Right atrium auricular region (tissue), 2 donors: ENCODE results near the gene TIMP3. TPM values are rescaled to one million over a fixed set of nuclear protein-coding genes. Genes with fewer than 3 reads are reported as not detected.

ENCODE experiments used
- DNase-seq: peaks from one replicate; pipeline ENCODE4 v3.0.0-alpha.2; 2019; ENCODE audit warnings: low spot score
- H3K27ac ChIP-seq, 2 donors: fragments of 200-600 bp; sonication (generic); 1 replicate in 1 of 2; 2 replicates in 1 of 2; pipeline ENCODE4 v1.5.1; 2016 to 2019
- H3K27me3 ChIP-seq, 2 donors: fragments of 200-600 bp; sonication (generic); one replicate each; pipeline versions ENCODE4 v1.5.1 to v1.6.0; 2017 to 2019
- H3K36me3 ChIP-seq: fragments of 200-600 bp; sonication (generic); one replicate; pipeline ENCODE4 v1.5.1; 2016
- H3K4me1 ChIP-seq, 2 donors: fragments of 200-600 bp; sonication (generic); one replicate each; pipeline versions ENCODE4 v1.5.1 to v1.6.0; 2017 to 2019
- H3K4me3 ChIP-seq, 2 donors: fragments of 200-600 bp; sonication (generic); 1 replicate in 1 of 2; 2 replicates in 1 of 2; pipeline ENCODE4 v1.5.1; 2017 to 2019; ENCODE audit warnings: mild to moderate bottlenecking in 1 of 2, moderate library complexity in 1 of 2
- H3K9me3 ChIP-seq, 2 donors: fragments of 200-600 bp; sonication (generic); one replicate each; pipeline ENCODE4 v1.5.1; 2019
- CTCF ChIP-seq, 2 donors: fragments of 200-600 bp; sonication (generic); IDR thresholded peaks; one replicate each; pipeline ENCODE4 v1.5.1; 2019; ENCODE audit warnings: antibody characterized with exemption in 2 of 2
- total RNA-seq, 2 donors: library from RNA; depleted of rRNA; stranded (reverse); fragments of >200 nt; gene quantifications; one replicate each; pipeline ENCODE4 v1.1.0, GENCODE V29; 2016

Gene TIMP3
- total RNA-seq, 2 donors from 2014 or later: 625 to 711 TPM

GRCh38 chr22:32858121-32858703 lies 56.7 kb downstream of the TIMP3 start:
- peaks cover 0 to 46% of the 10 kb centered on the region in 2 donors for H3K4me1 ChIP-seq

GRCh38 chr22:32858957-32859356 lies 57.5 kb downstream of the TIMP3 start:
- Histone ChIP-seq H3K36me3 (peaks cover 83% of the 10 kb centered on the region), H3K27ac (peak overlapping the region in 1 of 2 donors; percentile 87)
- TF ChIP-seq CTCF (IDR thresholded peaks at IDR 0.05): no peak

More at GRCh38 chr22:32858121-32858703, 56.7 kb downstream of the TIMP3 start:
- TF ChIP-seq CTCF (IDR thresholded peaks at IDR 0.05): no peak
- H3K36me3 ChIP-seq: peaks cover 87% of the 10 kb centered on the region
- peak overlapping the region; percentile 87 to 97 for H3K27ac ChIP-seq
- no peak for DNase-seq
- H3K9me3 ChIP-seq: no peaks in the 10 kb centered on the region
- no peak overlapping the region for H3K4me3 ChIP-seq
- H3K27me3 ChIP-seq: no peaks in the 10 kb centered on the region

GRCh38 chr22:32859743-32860142 lies 58.2 kb downstream of the TIMP3 start:
- H3K4me3 ChIP-seq: no peak overlapping the region
- H3K27ac ChIP-seq: peak overlapping the region in 1 of 2 donors; percentile 87
- no peaks in the 10 kb centered on the region for H3K27me3 ChIP-seq
- H3K36me3 ChIP-seq: peaks cover 75% of the 10 kb centered on the region
- no peak for DNase-seq
- peaks cover 0 to 31% of the 10 kb centered on the region in 2 donors for H3K4me1 ChIP-seq
- no peaks in the 10 kb centered on the region for H3K9me3 ChIP-seq
- TF ChIP-seq CTCF (IDR thresholded peaks at IDR 0.05): no peak

More at GRCh38 chr22:32858957-32859356, 57.5 kb downstream of the TIMP3 start:
- peaks cover 0 to 39% of the 10 kb centered on the region in 2 donors for H3K4me1 ChIP-seq
- no peak for DNase-seq
- H3K4me3 ChIP-seq: no peak overlapping the region
- no peaks in the 10 kb centered on the region for H3K9me3 ChIP-seq
- no peaks in the 10 kb centered on the region for H3K27me3 ChIP-seq

GRCh38 chr22:32861330-32861729 lies 59.8 kb downstream of the TIMP3 start:
- H3K4me1 ChIP-seq: peaks cover 0 to 15% of the 10 kb centered on the region in 2 donors
- H3K36me3 ChIP-seq: peaks cover 59% of the 10 kb centered on the region
- no peak for TF ChIP-seq CTCF (IDR thresholded peaks at IDR 0.05)
- DNase-seq: no peak
- no peaks in the 10 kb centered on the region for H3K9me3 ChIP-seq
- H3K27me3 ChIP-seq: no peaks in the 10 kb centered on the region
- no peak overlapping the region for H3K4me3 ChIP-seq
- no peak overlapping the region for H3K27ac ChIP-seq

- DNase-seq: no peak
- Histone ChIP-seq H3K27me3 (no peaks in the 10 kb centered on the region), H3K27ac (peak overlapping the region in 1 of 2 donors; percentile 29), H3K4me1 (peaks cover 0 to 10% of the 10 kb centered on the region in 2 donors), H3K36me3 (peaks cover 54% of the 10 kb centered on the region), H3K9me3 (no peaks in the 10 kb centered on the region), H3K4me3 (no peak overlapping the region)
- no peak for TF ChIP-seq CTCF (IDR thresholded peaks at IDR 0.05)
Measured at GRCh38 chr22:32862083-32862482, 60.6 kb downstream of the TIMP3 start.
